Activated T-helper 1 cell treated with Interleukin-2 at 50 U/mL for 16 hours (primary cell): ENCODE data around the gene PDGFRB.
"Not testable (repeated sequence)": the region's sequence is repeated elsewhere in the genome, so short reads cannot be mapped to it uniquely, and the experiment has no call there.

ENCODE experiments used
- DNase-seq: peaks from one replicate; pipeline ENCODE4 v3.0.0-alpha.2; 2020; ENCODE audit warnings: low read depth

PDGFRB gene

DNA sequence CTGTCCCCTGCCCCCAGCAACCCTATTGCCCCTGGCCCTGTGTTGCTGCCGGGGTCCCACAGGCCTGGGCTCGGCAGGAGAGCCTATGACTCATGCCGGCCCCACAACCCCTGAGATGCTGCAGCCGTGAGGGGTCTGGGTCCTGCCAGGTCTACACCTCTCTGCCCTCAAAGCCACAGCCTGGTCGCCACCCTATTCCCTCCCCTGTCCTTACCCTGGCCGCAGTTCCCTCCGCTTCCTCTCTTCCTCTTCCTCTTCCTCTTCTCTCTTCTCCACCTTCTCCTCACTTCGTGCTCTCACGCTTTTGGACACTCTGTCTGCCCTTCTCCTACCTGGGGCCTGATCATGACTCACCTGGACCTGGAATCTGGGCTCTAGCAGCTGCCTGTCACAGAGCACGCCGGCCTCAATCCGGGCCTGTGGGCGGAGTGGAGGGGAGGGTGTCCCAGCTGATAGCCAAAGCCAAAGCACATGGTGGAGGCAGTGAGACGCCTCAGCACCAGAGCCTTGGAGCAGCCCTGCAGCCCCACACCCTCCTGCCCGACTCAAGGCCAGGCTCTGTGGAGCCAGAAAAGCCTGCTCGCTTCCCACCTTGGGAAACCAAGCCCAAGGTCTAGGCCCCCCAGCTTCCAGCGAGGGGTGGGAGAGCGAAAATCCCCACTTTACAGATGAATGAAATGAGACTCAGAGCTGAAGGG is 42.4 kb downstream of the PDGFRB start:
- no peak for DNase-seq

DNA sequence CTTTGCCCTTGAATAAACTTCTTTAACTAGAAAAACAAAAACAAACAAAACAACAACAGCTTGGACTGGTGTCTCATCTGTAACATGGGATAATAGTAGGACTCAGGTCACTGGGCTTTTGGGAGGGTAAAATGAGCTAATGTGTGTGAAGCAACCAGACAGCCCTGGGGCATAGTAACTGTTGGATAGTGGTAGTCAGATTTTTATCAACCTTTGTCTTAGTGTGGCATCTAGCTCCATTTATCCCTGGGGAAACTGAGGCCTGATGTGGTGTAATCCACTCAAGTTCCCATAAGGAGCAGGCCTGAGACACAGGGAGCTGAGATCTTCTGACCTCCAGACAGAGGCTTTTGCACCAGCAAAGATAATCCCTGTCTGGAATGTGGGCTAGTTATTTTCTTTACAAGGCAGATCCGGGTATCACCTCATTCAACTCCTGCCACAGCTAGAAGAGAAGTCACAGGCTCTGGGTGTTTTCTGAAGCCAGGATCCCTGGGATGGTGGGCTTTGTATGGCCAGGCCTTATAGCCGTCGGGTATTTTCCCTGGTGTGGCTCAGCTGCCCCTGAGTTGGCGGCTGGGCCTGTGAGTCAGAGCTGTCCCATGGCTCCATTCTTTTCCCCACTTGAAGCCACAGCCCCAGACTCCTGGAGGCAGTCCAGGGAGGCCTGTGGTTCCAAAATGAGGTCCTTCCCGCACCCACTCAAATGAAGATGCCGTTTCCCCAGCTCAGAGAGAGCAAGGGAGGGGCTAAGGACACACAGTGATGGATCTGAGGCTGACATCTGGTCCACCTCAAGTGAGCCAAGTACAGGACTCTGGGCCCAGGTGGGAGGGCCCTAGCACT is 43.2 kb downstream of the PDGFRB start:
- no peak for DNase-seq

DNA sequence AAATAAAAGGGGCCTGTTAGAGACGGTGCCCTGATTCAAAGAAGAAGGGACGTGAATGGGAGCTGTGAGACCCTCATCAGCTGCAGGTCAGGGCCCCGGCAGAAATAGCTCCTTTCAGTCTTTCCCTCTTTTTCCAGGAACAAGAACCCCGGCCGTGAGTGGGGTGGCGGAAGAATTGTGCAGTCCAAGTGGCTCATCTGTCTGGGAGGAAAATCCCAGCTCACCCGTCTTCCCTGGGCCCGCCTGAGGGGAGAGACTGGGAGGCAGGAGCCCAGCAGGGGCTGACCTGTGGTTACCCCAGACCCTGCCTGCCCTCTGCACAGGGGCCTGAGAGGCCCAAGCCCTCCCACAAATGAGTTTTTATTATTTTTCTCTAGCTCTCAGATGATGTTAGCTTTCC is 44.5 kb downstream of the PDGFRB start:
- no peak for DNase-seq

DNA sequence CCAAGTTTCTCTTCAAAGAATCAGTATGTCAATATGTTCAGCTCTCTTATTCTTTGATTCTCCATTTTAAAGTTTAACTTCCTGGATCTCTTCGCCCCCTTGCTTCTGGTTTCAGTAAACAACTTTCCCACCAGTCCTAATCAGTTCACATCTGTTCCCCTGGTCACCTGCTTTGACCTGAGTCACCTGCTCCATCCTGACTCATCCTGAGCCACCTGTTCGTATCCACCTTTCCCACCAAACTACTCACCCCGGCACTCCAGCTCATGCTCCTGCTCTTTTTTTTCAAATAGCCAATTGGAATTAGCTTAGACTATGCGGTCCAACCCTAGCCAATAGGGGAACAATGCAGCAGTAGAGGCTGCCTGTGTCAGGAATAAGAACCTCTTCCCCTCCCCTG is 45.7 kb downstream of the PDGFRB start:
- no peak for DNase-seq

DNA sequence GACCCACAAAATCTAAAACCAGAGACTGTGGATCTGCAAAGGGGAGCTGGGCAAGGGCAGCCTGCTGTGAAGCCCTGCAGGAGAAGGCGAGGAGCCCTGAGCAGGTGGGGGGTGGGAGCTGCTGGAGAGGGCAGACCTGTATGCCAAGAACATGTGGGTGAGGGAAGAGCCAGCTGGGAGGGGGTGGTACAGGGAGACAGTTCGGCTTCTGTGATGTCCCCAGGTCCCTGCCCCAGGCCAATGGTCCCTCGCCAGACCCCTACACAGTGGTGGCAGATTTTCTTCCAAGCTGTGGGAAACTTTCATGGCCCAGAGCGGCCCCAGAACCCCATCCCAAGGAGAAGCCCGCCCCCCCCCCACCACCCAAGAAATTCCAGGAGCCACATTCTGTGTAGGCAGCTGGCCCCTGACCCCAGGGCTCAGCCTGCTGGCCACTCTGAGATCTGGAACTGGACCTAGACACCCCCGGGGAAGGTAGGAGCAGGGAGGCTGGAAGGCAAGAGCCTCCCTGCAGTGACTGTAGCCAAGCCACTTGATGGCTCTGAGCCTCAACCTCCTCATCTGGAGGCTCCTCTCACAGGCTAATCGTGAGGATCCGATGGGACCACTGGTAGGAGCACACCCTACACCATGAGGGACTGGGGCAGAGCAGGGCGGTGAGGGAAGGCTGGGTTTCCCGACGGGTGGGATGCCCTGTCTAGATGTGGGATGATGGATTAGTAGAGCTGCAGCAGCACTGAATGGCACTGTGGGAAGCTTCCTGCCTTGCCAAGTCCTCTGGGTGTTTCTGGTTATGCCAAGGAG is 46.7 kb downstream of the PDGFRB start:
- no peak for DNase-seq

GRCh38 chr5:150107909-150108447 is 47.7 kb downstream of the PDGFRB start:
- no peak for DNase-seq

GRCh38 chr5:150106674-150107426 is 48.8 kb downstream of the PDGFRB start:
- no peak for DNase-seq

- no peak for DNase-seq
Measured at GRCh38 chr5:150105928-150106615, 49.6 kb downstream of the PDGFRB start.

GRCh38 chr5:150104550-150104870 is 51.1 kb downstream of the PDGFRB start:
- DNase-seq, result no peak

- DNase-seq, result no peak
Measured at GRCh38 chr5:150103678-150104549, 51.7 kb downstream of the PDGFRB start.

DNA sequence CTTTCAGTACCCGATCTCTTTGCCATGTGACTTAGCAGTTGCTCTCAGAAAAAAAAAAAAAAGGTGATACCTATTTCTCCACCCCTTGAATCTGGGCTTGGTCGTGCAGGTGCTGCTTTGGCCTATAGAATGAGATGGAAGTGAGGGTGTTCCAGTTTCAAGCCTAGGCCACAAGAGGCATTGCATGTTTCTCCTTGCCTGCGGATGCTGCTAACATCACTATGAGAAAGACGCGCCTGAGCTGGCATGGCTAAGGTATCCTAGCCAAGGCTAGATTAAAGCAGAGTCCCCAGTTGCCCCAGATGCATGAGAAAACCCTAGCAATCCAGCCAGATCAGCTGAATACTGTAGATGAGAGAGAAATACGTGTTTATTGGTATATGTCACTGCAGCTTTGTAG is 54.6 kb downstream of the PDGFRB start:
- no peak for DNase-seq

DNA sequence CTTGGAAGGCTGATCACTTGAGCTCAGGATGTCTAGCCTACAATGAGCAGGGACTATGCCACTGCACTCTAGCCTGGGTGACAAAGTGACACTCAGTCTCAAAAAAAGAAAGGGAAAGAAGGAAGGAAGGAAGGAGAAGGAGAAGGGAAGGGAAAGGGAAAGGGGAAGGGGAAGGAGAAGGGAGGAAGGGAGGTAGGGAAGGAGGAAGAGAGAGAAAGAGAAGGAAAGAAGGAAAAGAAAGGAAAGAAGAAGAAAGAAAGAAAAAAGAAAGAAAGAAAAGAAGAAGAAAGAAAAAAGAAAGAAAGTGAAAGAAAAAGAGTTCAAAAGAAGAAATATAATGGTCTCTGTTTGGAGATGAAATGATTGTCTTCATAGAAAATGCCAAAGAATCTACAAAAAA is 58.5 kb downstream of the PDGFRB start:
- no peak for DNase-seq

GRCh38 chr5:150092159-150092787 is 63.4 kb downstream of the PDGFRB start:
- no peak for DNase-seq

DNA sequence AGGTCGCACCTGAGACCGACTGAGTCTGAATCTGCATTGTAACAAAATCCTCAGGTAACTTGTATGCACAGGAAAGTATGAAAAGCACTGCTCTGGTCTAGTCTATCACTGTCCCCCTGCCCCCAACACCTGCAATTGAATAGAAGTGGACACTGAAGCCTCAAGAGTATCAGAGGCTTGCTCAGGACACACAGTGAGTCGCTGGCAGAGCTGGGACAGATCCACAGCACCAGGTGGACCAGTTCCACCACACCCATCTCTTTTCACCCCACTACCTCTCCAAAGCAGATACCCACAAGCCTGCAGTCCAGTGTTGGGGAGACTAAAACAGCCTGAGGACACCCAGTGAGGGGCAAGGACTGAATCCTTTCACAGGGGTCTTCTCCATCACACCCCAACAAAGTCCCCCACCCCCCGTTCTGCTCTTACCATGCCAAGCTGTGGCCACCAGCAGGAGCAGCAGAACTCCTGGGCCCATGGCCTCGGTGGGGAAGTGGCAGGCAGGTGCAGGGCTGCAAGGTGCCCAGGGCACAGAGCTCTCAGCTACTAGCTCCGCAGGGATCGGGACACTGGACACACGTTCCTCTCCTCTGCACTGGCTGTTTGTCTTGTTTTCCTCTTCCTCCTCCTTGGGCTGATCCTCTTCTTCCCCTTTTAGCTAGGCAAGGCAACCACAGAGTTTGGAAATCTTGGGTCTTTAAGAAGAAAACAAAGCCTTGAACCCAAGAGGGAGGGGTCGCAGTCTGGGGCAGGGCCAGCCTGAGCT is 69.5 kb downstream of the PDGFRB start, which contains the start of gene CSF1R:
Gene CSF1R, minus strand, starts transcription at position 605 of the 766 bp plus-strand sequence. Its CDS starts 127 bp downstream, at position 478.
- no peak for DNase-seq

DNA sequence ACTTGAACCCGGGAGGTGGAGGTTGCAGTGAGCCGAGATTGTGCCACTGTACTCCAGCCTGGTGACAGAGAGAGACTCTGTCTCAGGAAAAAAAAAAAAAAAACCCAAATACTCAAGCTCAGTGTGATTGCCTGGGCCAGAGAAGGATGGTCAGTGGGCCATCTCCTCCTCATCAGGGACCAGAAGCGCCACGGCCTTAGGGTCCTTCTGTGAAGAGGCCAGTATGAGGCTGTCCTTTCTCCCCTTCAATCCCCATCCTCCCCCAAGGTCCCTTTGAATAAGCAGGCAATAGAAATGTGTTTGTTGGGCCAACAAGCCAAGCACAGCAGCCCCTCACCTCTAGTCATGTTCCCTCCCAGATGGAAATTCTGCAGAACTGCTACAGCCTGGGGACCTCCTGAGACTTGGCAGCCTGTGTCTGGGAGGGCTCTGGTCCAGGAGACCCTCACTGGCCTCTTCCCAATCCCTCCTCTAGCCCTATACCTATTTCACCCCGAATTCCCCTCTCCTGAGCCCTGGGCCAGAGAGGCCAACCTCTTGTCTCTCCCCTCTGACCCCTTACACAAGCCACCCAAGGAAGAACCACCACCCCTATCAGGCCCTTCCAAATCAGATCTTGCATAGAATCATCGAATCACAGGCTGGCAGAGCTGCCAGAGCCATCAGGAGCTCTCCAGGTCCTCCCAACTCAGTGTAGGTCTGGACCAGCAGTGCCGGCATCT is 70.3 kb downstream of the PDGFRB start:
- DNase-seq, result no peak

GRCh38 chr5:150084754-150085153 is 70.9 kb downstream of the PDGFRB start:
- not testable (repeated sequence) for DNase-seq

DNA sequence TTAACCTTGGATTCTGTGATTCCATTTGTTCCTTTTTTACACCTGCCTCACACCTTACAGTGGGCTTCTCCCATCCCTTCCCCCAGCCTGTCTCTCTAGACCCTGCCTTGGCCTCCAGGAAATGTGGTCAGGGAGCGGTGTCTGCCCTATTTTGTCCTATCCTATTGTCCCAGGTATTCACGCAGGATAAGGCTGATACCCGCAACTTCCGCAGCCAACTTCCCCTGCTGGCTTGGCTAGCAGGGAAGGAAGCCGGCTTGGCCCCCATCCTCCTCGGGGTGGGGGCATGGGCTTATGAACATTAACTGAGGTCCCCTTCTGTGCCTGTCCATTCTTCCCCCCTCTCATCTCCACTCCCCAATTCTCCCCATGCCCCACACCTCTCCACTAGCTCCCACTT is 72.8 kb downstream of the PDGFRB start:
- DNase-seq, result no peak

GRCh38 chr5:150082374-150082773 is 73.3 kb downstream of the PDGFRB start:
- DNase-seq, result no peak
